IPS-NIHi7 (cell line): ENCODE measurements around the gene VEPH1.
"Not testable (repeated sequence)": the region's sequence is repeated elsewhere in the genome, so short reads cannot be mapped to it uniquely, and the experiment has no call there.

ENCODE experiments used
- DNase-seq: peaks from one replicate; pipeline ENCODE4 v3.0.0; 2012; ENCODE audit warnings: mixed read lengths; ENCODE audit errors: extremely low spot score

VEPH1 gene

DNA sequence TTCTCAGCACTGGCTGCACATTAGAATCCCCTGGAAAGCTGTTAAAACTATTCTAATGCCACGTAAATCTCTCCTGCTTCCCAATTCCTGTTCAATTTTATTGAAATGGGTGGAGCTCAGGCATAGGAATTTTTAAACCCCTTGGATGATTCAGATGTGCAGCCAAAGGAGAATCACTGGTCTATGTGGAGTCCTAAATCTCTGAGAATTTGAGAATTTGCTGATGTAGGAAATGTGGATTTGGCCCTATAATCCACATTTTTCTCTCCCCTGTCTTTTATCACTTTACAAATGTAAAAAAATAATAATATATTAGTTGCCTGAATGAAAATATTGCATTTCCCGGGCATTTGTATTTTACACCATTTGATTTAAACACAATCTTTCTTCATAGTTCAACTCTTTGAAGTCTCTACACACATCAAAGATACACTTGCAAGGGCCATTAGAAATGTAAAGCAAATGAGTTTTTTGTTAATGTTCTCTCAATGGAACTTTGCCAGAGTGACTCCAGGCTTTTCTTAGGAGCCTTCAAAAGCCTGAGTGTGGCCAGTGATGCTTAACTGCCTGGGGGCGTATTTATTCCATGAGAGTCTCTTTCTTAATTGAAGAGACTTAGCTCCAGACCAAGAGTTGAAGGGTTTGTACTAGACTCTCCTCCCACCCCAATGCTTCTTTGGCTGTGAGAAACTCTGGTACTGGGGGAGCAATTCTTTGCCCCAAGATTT is 115.3 kb downstream of the VEPH1 start:
- no peak for DNase-seq

GRCh38 chr3:157384491-157384890 is 118.7 kb downstream of the VEPH1 start:
- no peak for DNase-seq

- no peak for DNase-seq
Measured at GRCh38 chr3:157384031-157384430, 119.2 kb downstream of the VEPH1 start.

DNA sequence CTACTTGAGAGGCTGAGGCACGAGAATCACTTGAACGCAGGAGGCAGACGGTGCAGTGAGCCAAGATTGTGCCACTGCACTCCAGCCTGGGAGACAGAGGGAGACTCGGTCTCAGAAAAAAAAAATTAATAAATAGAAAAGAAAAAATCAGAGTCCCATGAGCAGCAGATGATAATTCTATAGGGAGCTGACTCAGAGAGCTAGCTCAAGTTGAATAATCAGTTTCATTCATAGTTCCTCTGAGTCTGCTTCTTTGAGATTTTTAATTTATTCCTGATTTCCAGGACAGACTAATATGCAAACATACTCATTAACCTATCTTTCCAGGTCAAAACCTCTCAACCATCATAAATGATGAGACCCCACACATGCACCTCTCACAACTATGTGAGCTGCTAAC is 121.6 kb downstream of the VEPH1 start:
- DNase-seq, result no peak

GRCh38 chr3:157379525-157380140 is 123.6 kb downstream of the VEPH1 start:
- no peak for DNase-seq

- no peak for DNase-seq
Measured at GRCh38 chr3:157376603-157377300, 126.5 kb downstream of the VEPH1 start.

DNA sequence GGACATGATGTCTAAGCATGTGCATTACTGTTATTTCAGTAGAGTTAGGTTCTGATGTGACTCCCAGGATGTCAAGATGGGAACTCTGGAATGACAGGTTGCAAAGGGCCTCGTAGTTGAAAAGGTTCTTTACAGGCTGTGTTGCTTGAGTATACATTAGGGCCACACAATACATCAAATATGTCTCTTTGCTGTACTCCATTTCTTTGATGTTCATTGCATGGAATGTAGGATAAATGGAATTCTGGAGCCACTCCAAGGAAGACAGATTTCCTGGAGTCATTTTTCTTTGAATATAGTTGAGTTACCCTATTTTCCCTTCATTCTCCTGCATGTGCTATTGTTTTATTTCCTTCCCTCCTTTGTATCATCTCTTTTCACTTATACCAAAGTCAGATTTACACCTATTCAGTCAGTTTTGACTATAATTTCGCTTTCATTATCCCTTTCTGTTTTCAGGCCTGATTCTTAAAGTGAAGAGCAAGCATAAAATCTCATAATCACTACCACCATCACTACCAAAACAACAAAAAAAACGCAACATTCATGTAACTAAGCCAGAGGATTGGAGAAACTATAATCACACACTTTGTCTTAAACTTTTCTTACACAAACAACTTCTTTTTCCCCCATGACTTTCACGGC is 127.8 kb downstream of the VEPH1 start:
- no peak for DNase-seq

GRCh38 chr3:157374933-157375332 is 128.3 kb downstream of the VEPH1 start:
- no peak for DNase-seq

DNA sequence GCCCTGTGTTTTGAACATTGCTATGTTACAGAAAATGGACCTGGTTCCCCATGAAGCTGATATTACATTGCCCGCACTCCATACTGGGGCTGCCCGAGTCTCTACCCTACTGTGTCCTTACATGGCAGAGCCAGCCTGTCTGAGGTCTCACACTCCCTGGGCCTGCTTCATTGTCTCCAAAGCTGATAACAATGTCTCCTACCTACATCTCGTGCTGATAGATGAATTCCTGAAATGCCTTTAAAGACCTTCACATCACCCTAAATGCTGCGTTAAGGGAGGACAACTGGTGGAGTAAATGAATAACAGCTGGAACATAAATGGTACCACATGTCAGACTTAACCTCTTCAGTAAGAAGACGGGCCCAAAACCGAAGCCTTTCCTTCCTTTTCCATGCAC is 129.4 kb downstream of the VEPH1 start:
- DNase-seq, result peak; percentile 12

DNA sequence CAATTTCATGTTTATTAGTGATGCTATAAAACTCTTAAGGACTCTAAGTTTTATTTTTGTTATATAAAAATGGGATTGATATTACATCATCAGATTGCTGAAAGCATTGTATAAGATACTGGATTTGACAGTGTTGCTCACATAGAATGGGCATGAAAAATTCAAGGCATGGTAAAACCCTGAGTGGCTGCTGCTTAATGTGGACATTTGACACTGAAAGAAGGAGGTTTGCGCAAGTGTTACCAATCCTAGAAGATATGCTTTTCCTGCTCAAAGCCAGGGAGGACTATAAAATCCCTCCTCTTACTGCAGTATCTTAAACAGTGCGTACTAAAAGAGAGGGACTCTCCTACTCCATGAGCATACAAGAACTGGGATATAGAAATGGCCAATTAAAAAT is 132.3 kb downstream of the VEPH1 start:
- no peak for DNase-seq

- DNase-seq, result no peak
Measured at GRCh38 chr3:157369727-157370421, 133.3 kb downstream of the VEPH1 start.

DNA sequence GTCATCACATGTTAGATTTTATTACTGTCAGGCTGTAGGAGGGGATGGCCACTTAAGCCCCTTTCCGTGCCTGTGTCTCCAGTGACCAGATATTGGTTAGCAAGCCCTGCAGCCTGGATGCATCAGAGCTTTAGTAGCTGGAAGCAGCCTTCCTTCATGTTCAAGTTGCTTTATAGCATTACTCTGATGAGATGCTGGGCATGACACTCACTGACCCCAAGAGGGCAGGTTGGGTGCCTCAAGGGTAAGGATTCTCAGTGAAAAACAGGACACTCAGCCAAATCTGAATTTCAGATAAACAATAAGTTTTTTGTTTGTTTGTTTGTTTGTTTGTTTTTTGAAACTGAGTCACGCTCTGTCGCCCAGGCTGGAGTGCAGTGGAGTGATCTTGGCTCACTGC is 135.0 kb downstream of the VEPH1 start:
- DNase-seq, result peak; percentile 22

DNA sequence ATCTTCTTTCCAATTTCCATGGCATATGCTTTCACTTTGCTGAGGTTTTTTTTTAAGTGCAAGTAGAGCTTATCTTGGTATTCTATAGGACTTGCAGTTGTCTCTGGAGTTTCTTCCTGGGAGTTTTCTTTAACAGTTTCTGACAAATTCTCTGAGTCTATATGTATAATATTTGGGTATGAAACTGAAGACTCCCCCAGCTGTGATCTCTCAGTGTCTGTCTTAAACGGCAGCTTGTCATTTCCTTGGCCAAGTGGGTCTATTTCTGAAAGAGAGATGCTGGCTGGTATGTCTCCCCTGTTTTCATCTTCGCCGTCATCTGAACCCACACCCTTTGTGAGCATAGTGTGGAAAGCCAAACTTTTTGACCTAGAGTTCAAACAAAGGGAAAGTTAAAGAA is 139.8 kb downstream of the VEPH1 start:
- no peak for DNase-seq

DNA sequence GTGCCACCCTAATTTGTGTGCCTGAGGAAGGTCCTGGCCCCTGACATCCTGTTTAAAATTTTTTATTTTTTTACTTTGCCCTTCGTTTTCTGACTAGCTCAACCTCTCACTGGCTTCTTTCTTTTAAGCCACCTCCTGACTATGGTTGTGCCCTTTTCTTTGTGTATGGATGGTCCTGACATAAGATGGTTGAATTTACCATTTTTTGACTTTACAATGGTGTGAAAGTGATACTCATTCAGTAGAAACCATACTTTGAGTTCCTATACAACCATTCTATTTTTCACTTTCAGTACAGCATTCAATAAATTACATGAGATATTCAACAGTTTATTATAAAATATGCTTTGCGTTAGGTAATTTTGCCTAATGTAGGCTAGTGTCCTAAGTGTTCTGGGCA is 140.9 kb downstream of the VEPH1 start:
- no peak for DNase-seq

DNA sequence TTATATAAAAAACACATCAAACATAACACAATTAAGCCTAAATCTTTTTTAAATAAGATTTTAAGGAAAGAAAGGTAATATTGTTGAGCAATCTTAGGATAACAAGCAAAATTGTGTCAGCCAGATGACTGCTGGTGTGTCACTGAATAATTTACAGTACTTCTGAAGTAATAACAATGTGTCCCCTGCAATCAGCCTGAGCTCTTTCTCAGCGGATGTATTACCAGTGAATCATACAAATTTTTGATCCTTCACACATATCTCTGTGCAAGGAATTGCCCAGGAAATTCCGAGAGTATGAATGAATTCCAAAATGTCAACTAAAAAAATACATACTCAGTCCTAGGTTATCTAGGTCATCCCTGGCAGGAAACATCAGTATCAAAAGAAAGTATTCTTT is 143.2 kb downstream of the VEPH1 start:
- no peak for DNase-seq

DNA sequence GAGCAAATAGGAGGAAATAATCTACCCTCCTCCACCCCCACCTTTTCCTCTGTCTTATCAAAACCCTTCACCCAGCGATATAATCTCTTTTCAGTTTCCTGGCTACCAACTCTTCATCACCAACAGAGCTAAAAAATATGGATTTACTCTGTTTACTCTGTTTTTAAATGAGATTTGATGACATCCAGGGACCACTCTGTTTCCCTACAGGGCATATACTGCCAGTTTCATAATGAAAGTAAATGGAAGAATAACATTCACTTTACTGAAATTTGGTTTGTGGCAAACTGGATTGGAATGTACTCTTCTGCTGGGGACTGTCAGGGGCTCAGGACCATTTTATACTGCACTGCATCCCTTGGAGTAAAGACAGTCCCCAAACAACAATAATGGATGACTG is 146.7 kb downstream of the VEPH1 start:
- no peak for DNase-seq

GRCh38 chr3:157355276-157355675 is 147.9 kb downstream of the VEPH1 start:
- DNase-seq, result no peak

GRCh38 chr3:157354722-157355121 is 148.5 kb downstream of the VEPH1 start:
- DNase-seq, result peak; percentile 67

GRCh38 chr3:157354254-157354653 is 149.0 kb downstream of the VEPH1 start:
- DNase-seq, result no peak

- DNase-seq, result no peak
Measured at GRCh38 chr3:157353652-157354051, 149.6 kb downstream of the VEPH1 start.

GRCh38 chr3:157351981-157352380 is 151.2 kb downstream of the VEPH1 start:
- no peak for DNase-seq

- DNase-seq, result not testable (repeated sequence)
Measured at GRCh38 chr3:157350651-157351050, 152.6 kb downstream of the VEPH1 start.
